Measurements from ENCODE around the gene PPFIA2. TPM values are rescaled to one million over a fixed set of nuclear protein-coding genes. Genes with fewer than 3 reads are reported as not detected.
"Not testable (repeated sequence)": the region's sequence is repeated elsewhere in the genome, so short reads cannot be mapped to it uniquely, and the experiment has no call there.

The PPFIA2 gene
- total RNA-seq, 3 donors from 2014 or later = 1.1 to 2.9 (median 2.6) TPM

DNA sequence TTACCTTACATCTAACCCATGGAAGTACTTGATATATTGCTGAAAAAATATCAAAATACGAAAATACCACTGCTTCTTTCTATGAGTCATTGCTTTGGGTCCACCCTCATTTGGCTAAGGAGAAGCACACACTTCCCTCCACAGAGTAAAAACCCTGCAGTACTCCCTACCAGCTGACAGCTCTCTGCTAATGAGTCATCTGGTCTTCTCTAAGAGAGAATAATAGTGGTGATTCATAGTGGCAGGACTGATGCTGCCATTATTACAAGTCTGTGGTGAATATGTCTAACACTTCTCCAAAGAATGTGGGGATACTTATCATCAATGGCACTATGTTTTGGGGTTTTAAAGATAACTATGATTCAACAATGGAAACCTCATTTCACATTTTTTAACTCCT, 90.7 kb downstream of the PPFIA2 start:
- no peaks in the 10 kb centered on the region for H3K4me1 ChIP-seq (ENCODE audit: low read depth)

GRCh38 chr12:81659310-81659709, 99.8 kb downstream of the PPFIA2 start:
- H3K36me3 ChIP-seq (ENCODE audit: low read depth); H3K9me3 ChIP-seq; ATAC-seq; intact Hi-C loops (cut with DNase I, micrococcal nuclease); H3K4me3 ChIP-seq; H3K4me1 ChIP-seq (ENCODE audit: low read depth); DNase-seq: not testable (repeated sequence)

More for the DNA sequence above, 90.7 kb downstream of the PPFIA2 start:
- H3K4me3 ChIP-seq = no peak overlapping the region
- no peak for TF ChIP-seq CTCF (IDR thresholded peaks at IDR 0.05)
- no peaks in the 10 kb centered on the region for H3K9me3 ChIP-seq
- ATAC-seq = no peak
- DNase-seq = no peak
- intact Hi-C loops (cut with DNase I, micrococcal nuclease) = no loop called here
- H3K36me3 ChIP-seq (ENCODE audit: low read depth) = no peaks in the 10 kb centered on the region

GRCh38 chr12:81644503-81644902, 114.6 kb downstream of the PPFIA2 start:
- peak in 1 of 3 donors; percentile 9 for DNase-seq
- Histone ChIP-seq H3K9me3 (no peaks in the 10 kb centered on the region), H3K36me3 (ENCODE audit: low read depth) (no peaks in the 10 kb centered on the region), H3K4me3 (no peak overlapping the region), H3K4me1 (ENCODE audit: low read depth) (no peaks in the 10 kb centered on the region)
- no peak for TF ChIP-seq CTCF (IDR thresholded peaks at IDR 0.05)
- no peak for ATAC-seq
- intact Hi-C loops (cut with DNase I, micrococcal nuclease) = loop anchor here in 1 of 2 donors (10.0 kb wide), 1 partner anchor 680 kb away; no protein-coding TSS in a partner anchor

- intact Hi-C loops (cut with DNase I, micrococcal nuclease) = no loop called here
- no peak for DNase-seq
These were observed 120.0 kb downstream of the PPFIA2 start for GRCh38 chr12:81639196-81639595.

DNA sequence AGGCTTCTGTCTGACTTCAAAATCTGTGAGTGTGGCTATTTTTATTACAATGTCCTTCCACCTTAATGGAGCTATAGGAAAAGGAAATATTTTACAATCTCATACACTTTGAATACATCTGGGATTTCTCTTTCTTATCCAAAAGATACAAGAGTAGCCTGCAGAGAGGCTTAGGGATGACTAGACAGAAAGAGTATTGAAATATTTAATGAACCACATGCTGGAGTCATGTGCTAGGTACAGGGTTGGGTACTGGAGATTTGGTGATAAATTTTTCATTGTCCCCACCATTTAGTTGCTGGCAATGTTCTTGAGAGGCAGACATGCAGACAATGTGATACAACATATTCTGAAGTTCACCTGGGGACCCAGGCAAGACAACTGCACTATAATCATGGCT, 126.0 kb downstream of the PPFIA2 start:
- Histone ChIP-seq H3K4me3 (no peak overlapping the region), H3K9me3 (no peaks in the 10 kb centered on the region), H3K36me3 (ENCODE audit: low read depth) (no peaks in the 10 kb centered on the region), H3K4me1 (ENCODE audit: low read depth) (no peaks in the 10 kb centered on the region)
- no peak for DNase-seq
- ATAC-seq = no peak
- intact Hi-C loops (cut with DNase I, micrococcal nuclease) = no loop called here
- TF ChIP-seq CTCF (IDR thresholded peaks at IDR 0.05) = no peak

More at GRCh38 chr12:81639196-81639595, 120.0 kb downstream of the PPFIA2 start:
- no peaks in the 10 kb centered on the region for H3K4me1 ChIP-seq (ENCODE audit: low read depth)
- no peak for TF ChIP-seq CTCF (IDR thresholded peaks at IDR 0.05)
- H3K36me3 ChIP-seq (ENCODE audit: low read depth) = no peaks in the 10 kb centered on the region
- no peak overlapping the region for H3K4me3 ChIP-seq
- no peaks in the 10 kb centered on the region for H3K9me3 ChIP-seq
- ATAC-seq = no peak

DNA sequence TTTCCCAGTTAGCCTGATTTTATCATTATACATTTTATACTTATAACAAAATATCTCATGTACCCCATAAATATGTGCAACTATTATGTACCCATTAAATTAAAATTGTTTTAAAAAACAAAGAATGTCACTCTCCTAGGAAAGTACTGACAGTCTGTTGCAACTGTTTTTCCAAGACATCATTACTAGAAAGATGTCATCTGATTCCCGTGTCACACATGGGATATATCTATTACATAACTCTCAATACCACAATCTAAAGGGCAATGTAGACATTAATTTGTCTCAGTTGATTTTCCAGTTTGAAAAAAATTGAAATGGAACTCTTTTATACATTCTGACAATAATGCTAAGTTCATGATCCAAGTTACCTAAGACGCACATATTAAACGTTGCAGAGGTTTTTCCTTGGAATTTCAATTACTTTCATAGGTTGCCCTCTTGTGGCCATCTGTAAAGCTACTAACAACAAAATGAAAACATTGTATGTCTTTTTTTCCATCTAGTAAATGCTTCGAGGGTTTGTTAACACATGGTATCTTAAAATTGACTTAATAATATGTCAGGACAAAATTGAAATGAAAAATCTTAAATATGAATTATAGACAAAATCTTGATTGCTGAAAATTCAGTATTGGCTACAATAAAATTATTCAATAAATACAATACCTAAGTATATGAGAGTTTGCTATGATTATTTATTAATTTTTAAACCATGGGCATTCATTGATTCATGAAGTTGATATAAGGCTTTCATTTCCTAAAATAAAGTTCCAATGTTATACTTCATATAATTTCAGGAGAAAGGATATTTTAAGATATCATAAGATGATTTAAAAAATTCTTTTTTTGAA, 131.6 kb downstream of the PPFIA2 start:
- DNase-seq (peak in 1 of 3 donors; percentile 38), ATAC-seq (no peak)
- H3K4me1 ChIP-seq (ENCODE audit: low read depth) = no peaks in the 10 kb centered on the region
- no peak for TF ChIP-seq CTCF (IDR thresholded peaks at IDR 0.05)
- H3K9me3 ChIP-seq = no peaks in the 10 kb centered on the region
- intact Hi-C loops (cut with DNase I, micrococcal nuclease) = loop anchor here (5.0 to 10.0 kb wide), 2 partner anchors 173 to 175 kb away; no protein-coding TSS in a partner anchor
- no peak overlapping the region for H3K4me3 ChIP-seq
- no peaks in the 10 kb centered on the region for H3K36me3 ChIP-seq (ENCODE audit: low read depth)

Measured in mucosa of descending colon (tissue), 3 donors.